Fibroblast of skin of right biceps (primary cell): Measurements from ENCODE around the gene KLK5.
A peak's percentile ranks its signal among the peaks of the same experiment; 100 is the strongest.
"Not testable (repeated sequence)": the region's sequence is repeated elsewhere in the genome, so short reads cannot be mapped to it uniquely, and the experiment has no call there.

Experiments
- DNase-seq: peaks from one replicate; pipeline ENCODE4 v3.0.0-alpha.2; 2013

KLK5 gene

DNA sequence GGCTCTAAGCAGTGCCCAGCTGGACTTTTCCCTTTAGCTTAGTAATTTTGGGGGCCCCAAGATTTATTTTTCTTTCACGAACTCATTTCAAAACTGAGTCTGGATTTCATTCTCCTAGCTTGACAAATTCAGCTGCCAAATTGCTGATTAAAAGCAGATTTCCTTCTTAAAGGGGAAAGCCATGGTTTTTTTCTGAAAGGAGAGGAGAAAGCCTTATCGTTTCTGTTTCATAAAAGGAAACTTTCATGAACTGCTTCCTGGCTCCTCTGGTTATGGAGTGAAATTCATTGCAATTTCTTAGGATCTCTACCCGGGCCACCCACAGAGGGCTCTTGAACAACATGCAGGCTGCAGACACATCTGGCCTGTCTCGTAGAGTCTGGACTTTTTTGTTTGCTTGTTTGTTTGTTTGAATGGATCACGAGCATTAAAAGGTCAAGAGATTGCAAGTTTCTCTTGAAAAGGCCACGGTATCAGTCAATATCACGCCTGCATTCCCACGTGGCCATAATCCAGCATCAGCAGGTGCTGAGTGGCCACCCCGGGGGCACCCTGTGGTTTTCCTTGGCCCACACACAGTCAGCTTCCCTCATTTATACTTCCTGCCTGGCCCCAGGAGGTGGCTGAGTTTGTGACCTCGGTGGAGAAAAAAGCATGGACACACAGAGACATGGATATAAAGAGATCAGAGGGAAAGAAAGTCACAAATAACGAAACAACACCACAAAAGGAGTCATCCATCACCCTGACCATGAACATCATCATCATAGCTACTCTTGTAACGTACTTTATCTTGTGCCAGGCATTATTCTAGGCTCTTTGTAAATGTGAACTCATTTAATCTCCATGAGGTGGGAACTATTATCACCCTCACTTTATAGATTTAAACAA, 31.2 kb downstream of the KLK5 start:
- no peak for DNase-seq

DNA sequence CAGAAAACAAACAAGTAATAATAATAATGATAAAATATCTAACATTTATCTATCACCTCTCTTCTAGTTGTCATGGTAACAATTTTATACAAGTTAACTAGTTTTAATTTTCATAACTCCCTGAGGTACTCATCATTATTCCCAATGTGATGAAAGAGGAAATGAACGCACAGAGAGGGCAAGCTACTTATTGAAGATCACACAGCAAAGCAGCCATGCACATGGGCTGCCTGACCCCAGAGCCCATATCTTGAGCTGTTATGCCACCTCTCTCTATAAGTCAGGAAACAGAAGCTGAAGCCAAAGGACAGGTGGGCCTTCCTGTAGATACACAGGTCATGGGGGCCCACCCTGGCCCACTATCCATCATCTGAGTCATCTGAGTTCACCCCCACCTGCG, 36.8 kb downstream of the KLK5 start:
- DNase-seq = no peak

DNA sequence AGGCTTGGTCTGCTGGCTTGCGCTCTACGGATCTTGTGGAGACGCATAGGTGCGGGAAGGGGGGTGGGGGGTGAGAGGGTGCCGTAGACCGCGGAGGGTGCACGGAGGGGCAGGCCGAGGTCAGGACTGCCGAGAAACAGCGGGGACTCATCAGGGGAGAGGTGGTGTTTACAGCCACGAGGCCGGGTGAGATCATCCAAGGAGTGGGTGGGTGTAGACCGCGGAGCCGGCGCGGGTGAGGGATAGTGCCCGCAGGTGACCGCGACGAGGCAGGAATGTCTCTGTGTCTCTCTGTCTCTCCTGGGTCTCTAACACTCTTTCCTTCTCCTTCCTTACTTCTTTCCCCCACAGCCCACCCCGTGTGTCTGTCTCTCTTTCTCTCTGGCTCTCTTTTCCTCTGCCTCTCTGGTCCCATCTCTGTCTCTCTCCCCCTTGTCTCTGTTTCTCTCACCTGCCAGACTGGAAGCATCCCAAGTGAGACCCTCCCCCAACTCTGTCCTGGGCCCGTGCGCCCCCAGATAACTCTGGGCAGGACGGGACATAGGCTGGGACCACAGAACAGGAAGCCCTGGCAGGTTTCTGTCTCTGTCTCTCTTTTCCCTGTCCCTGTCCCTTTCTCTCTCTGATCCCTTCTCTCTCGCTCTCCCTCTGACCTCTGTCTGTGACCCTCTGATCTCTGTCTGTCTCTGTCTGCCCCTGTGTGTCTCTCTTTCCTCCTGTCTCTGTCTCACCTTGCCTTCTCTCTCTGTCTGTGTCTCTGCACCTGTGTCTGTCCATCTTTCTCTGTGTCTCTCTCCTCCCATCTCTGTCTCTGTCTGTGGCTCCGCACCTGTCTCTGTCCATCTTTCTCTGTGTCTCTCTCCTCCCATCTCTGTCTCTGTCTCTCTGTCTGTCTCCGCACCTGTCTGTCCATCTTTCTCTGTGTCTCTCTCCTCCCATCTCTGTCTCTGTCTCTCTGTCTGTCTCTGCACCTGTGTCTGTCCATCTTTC, 39.8 kb downstream of the KLK5 start:
- DNase-seq = no peak

DNA sequence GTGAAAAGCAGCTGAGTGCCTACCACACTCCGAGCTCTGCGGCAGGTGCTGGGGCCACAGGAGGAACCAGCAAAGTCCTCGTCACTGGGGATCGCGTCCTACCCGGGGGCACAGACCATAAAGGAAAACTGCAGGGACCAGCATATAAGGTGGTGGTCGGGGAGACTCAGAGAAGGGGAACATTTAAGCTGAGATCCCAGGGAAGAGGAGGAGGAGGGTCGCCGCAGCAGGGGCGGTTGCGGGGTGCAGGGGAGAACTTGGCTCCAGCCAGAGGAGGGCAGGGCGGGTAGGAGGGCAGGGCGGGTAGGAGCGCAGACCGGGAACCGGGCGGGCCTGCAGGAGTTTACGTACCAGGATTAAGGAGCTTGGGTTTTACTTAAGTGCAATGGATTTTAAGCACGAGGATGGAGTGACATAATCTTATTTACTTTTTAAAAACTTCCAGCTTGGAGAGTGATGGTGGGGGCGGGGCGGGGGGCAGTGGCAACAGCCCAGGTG, 40.7 kb downstream of the KLK5 start:
- no peak for DNase-seq

DNA sequence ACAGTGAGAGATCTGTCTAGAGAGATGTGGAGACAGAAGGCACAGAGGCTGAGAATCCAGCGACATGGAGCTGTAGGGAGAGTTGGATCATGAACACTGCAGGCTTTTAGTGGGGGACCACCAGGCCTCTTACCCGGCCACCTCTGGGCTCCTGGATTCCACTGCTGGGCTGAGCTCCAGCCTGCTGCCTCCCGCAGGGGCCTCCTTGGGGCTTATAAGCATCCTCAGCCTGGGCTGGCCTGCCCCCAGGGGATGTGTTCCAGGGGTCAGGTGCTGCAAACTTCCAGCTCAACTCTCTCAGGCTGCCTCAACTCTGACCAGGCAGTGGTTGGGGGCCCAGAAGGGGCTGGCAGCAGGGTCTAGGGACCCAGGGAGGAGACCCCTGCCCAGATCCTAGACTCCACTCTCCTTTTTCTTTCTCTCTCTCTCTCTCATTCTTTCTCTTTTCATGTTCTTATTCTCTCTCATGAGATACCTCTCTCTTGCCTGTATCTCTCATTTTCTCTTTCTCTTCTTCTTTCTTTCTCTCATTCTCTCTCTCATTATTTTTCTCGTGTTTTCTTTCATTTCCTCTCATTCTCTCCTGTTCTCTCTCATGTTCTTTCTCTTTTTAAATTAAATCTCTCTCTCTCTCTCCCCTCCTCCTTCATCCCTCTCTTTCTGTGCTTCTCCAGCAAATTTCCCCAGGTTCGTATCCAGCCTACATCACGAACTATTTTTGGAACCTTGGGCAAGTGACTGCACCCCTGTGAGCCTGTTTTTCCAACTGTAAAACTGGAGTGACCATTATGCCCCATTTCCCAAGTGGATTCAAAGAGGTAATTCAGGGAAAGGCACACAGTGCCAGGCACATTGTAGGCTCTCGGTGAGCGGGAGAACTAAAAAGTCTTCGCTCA, 41.4 kb downstream of the KLK5 start, which contains the start of gene KLK4:
TSS of gene KLK4 (minus strand) at position 190 of the 896 bp plus-strand sequence. CDS start 657 bp downstream, outside the sequence.
- no peak for DNase-seq

DNA sequence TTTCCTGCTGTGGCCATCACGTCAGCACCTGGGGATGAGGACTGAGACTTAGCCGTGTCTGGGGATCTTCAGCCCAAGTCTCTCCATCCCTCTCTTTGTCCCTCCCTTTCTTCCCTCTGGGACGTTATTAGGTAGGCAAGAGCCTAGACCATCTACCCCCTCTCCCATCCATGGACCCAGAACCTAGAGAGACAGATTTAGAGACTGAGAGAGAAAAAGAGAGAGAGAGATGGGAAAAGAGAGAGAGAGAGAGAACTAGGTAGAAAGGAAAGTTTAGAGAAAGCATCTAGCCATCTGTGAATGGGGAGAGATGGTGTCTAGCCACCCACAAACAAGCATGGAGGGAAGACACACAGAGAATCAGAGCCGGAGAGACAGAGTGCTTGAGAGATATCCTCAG, 42.1 kb downstream of the KLK5 start:
- DNase-seq = no peak

DNA sequence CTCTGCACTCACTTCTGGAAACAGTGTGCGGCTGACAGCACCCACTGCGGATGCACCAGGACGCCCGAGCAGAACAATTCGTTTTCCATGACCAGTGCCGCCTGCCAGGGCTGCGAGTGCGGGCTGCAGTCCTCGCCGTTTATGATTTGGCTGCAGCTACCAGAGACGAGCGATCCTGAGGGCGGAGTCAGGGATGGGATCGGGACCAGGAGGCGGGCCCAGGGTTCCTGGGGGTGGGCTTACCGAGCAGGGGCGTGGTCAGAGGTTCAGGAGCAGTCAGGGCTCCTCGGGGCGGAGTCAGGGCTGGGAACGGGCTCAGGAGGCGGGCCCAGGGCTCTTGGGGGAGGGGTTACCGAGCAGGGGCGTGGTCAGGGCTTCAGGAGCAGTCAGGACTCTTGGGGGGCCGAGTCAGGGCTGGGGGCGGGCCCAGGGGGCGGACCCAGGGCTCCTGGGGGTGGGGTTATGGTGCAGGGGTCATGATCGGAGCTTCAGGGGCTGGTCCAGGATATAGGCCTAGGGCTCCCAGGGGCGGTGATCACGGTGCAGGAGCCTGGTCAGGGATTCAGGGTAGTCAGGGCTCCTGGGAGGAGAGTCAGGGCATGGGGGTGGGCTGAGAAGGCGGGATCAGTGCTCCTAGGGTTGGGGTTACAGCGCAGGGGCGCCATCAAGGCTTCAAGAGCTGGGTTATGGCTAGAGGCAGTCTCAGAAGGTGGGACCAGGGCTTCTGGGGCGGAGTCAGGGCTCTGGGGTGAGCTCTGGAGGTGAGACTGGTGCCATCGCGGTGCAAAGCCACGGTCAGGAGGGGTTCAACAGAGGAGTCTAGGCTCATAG, 43.4 kb downstream of the KLK5 start:
- peak; percentile 53 for DNase-seq

DNA sequence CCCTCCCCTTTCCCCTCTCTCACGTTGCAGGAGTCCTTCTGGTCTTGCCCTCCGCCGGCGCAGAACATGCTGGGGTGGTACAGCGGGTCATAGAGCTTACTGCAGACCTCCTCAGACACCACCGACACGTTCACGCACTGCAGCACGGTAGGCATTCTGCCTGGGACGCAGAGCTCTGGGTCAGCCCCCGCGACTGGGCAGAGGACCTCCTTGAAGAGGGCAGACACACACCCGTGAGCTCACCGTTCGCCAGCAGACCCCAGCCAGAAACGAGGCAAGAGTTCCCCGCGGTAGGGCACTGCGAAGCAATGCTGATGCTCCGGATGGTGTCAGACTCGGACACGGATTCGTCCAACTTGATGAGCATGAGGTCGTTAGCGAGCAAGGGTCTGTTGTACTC, 44.5 kb downstream of the KLK5 start:
- DNase-seq = no peak

DNA sequence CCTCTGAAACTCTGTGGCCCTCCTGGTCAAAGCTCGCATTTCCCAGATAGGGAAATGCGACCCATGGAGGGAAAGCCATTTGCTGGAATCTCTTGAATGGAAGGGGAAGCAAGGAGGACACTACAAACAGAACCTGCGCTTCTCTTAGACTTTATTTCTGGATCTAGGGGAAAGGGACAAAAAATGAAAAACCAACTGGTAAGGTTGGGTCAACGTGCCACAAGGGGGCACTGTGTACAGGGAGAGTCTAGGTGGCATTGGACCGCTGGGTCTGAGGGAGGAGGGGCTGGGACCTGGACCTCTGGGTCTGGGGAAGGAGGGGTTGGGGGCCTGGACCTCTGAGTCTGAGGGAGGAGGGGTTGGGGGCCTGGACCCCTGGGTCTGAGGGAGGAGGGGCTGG, 46.6 kb downstream of the KLK5 start:
- DNase-seq = no peak

DNA sequence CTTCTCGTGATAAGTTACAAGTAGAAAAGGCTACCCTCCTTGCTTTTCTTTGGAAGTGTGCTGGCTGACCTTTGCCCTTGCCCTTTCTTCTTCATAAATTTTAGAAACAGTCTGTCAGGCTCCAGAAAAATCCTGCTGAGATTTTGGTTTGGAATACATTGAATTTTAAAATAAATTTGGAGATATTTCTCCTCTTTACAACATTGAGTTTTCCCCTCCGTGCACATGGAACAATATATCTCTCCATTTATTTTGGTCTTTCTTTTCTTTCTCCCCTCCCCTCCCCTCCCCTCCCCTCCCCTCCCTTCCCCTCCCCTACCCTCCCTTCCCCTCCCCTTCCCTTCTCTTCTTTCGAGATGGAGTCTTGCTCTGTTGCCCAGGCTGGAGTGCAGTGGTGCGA, 50.2 kb downstream of the KLK5 start:
- DNase-seq = no peak

DNA sequence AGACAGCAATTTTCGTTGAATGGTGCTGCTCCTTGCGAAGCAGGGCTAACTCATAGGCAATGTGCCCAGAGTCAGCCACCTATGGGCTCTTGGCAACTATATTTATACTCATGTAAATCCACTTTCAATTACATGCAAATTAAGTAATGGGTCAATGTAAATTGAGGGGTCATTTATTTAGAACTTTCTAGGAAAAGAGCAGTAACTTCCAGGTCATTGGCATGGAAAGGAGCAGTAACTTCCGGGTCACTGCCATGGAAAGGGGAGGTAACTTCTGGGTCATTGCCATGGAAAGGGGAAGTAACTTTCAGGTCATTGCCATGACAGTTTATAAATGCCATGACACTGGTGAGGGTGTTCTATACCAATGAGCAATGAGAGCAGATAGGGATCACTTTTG, 53.3 kb downstream of the KLK5 start:
- no peak for DNase-seq

DNA sequence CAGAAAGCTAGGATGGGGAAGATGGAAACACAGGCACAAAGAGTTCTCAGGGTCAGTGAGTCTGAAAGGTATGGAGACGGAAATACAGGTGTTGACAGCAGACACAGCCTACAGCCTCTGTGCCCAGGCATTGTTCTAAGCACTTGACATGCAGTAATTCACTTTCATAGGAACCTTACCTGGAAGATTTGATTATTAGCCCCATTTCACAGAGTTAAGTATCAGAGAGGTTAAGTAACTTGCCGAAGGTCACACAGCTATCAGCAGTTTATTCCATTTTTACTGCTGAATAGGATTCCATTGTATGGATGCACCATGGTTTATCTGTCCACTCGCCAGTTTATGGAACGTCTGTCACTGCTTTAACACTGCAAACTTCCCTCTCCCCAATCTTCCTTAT, 54.8 kb downstream of the KLK5 start:
- no peak for DNase-seq

DNA sequence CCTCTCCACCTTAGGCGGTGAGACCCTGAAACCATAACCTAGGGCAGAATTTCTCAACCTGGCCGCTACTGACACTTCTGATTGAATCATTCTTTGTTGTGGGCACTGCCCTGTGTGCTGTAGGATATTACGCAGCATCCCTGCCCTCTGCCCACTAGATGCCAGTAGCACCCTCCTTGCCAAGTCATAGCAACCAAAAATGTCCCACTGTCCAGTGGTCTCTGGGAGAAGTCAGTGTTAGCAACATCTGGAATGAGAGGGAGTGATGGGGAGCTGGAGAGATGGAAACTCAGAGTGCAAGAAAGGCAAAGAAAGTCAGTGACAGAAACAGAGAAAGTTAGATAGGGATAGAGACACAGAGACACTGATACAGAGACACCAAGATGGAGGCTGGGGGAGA, 55.2 kb downstream of the KLK5 start:
- DNase-seq = no peak

DNA sequence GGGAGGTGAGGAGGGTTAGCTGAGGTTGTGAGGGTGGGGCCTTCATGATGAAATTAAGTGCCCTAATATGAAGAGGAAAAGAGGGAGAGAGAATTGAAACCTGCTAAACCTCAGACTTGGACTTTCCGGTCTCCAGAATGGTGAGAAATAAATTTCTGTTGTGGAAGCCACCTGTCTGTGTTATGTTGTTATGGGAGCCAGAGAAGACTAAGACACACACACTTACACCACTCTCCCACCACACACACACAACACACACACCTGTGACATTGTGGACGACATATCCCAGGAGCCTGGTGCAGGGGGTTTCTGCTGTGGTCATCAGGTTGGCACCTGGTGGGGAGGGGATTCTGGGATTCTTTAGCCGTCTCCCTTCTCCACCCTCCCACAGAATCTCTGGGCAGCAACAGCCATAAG, 55.6 kb downstream of the KLK5 start:
- DNase-seq = no peak

DNA sequence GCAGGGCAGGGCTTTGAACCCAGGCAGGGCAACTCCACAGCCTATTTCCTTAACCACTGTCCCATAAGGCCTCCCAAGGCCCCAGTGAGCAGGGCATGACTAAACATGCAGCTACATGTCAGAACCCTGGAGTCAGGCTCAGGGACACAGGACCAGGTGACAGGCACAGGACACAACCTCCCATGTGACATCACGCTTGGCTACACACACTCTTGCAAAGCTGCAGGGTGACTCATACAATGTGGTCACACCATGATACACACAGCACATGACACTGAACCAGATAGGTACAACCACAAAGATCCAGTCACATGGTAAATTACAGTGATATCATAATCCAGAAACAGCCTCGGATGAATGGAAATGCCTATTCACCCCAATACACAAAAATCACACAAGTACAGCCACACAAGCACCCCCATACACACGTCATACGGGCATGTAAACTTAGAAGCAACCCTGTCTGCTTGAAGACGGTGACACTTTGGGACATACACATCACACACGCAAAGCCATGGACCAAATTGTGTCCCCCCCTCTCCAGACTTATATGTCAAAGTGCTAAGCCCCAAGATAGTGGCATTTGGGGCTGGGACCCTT, 56.1 kb downstream of the KLK5 start:
- DNase-seq = peak; percentile 26

DNA sequence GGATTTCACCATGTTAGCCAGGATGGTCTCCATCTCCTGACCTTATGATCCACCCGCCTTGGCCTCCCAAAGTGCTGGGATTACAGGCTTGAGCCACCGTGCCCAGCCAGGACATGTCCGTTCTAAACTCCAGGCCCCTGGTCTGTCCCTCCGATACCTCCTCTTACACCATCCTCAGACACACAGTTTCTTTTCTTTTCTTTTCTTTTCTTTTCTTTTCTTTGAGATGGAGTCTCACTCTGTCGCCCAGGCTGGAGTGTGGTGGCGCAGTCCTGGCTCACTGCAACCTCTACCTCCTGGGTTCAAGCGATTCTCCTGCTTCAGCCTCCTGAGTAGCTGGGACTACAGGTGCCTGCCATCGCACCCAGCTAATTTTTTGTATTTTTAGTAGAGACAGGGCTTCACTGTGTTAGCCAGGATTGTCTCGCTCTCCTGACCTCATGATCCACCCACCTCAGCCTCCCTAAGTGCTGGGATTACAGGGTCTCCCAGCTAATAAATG, 56.7 kb downstream of the KLK5 start:
- not testable (repeated sequence) for DNase-seq

DNA sequence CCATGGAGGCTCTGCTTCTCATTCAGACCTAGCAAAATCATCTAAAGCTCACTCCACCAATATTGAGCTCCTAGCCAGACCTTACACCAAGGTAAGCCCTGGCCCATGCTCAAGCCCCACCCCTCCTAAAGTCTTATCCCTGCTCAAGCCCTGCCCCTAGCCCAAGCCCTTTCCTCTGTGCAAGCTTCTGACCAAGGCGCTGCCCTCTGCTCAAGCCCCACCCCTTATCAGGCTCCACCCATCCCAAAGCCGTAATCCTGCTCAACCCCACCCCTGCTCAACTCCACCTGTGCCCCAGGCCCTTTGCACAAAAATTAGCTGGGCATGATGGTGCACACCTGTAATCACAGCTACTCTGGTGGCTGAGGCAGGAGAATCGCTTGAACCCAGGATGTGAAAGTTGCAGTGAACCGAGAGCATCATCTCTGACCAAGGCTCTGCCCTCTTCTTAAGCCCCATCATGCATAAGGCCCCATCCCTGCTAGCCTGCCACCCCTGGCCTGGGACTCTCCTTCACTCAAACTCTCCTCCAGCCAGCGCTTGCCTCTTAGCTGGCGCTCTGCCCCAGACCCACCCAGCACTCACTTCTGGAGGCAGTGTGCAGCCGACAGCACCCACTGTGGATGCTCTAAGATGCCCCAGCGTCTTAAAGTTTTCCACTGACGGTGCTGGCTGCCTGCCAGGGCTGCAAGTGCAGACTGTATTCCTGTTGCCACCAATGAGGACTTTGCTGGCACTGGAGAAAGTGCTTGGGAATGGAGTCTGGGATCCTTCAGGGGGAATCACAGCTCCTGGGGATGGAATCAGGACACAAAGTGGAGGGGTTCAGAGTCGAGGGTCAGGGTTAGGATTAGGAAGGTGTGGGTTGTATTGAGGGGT, 58.1 kb downstream of the KLK5 start:
- DNase-seq = no peak
